SK-N-SH treated with all-trans-retinoic acid at 6 μM for 48 hours (cell line): Measurements from ENCODE around the gene CDC34.

Experiments
- ATAC-seq: fragments of 200-7000 bp; cut with Tn5 transposase; 3 replicates; pipeline ENCODE4 v1.9.1; 2020; ENCODE audit warnings: mild to moderate bottlenecking, moderate library complexity
- ARNTL ChIP-seq: fragments of 450-650 bp; formaldehyde crosslinking; IDR thresholded peaks from 2 replicates; pipeline ENCODE4 v1.5.0; 2020; ENCODE audit warnings: low read depth, mild to moderate bottlenecking, moderate library complexity, borderline replicate concordance
- BACH2 ChIP-seq: fragments of 250-450 bp; sonication (Bioruptor Pico); IDR thresholded peaks from 2 replicates; pipeline ENCODE4 v1.9.0; 2021; ENCODE audit warnings: mild to moderate bottlenecking, borderline replicate concordance
- CREB5 ChIP-seq: fragments of 250-450 bp; sonication (Bioruptor Pico); IDR thresholded peaks from 2 replicates; pipeline ENCODE4 v1.5.1; 2020; ENCODE audit warnings: low read depth, mild to moderate bottlenecking, moderate library complexity
- CSDC2 ChIP-seq: fragments of 250-450 bp; sonication (Bioruptor Pico); IDR thresholded peaks from 2 replicates; pipeline ENCODE4 v1.5.0; 2020; ENCODE audit warnings: mild to moderate bottlenecking, moderate library complexity
- ESRRG ChIP-seq: fragments of 250-450 bp; sonication (Bioruptor Pico); IDR thresholded peaks from 2 replicates; pipeline ENCODE4 v1.6.1; 2021; ENCODE audit warnings: mild to moderate bottlenecking
- ISL1 ChIP-seq: fragments of 250-450 bp; sonication (Bioruptor Pico); IDR thresholded peaks from 2 replicates; pipeline ENCODE4 v2.1.2; 2022; ENCODE audit warnings: mild to moderate bottlenecking, moderate library complexity
- OSR1 ChIP-seq: fragments of 250-450 bp; sonication (Bioruptor Pico); IDR thresholded peaks from 2 replicates; pipeline ENCODE4 v1.8.0; 2022; ENCODE audit warnings: moderate library complexity, mild to moderate bottlenecking, inconsistent platforms
- PATZ1 ChIP-seq: fragments of 250-450 bp; sonication (Bioruptor Pico); IDR thresholded peaks from 2 replicates; pipeline ENCODE4 v1.8.0; 2020; ENCODE audit warnings: mild to moderate bottlenecking, moderate library complexity, borderline replicate concordance
- PPARA ChIP-seq: fragments of 250-450 bp; sonication (Bioruptor Pico); IDR thresholded peaks from 2 replicates; pipeline ENCODE4 v1.5.0; 2020; ENCODE audit warnings: mild to moderate bottlenecking, borderline replicate concordance
- RARB ChIP-seq: fragments of 250-450 bp; sonication (Bioruptor Pico); IDR thresholded peaks from 2 replicates; pipeline ENCODE4 v1.8.0; 2021; ENCODE audit warnings: mild to moderate bottlenecking, moderate library complexity
- SNAI2 ChIP-seq: fragments of 250-450 bp; sonication (Bioruptor Pico); IDR thresholded peaks from 2 replicates; pipeline ENCODE4 v1.5.0; 2020; ENCODE audit warnings: mild to moderate bottlenecking, moderate library complexity
- TCF4 ChIP-seq: fragments of 250-450 bp; sonication (Bioruptor Pico); IDR thresholded peaks from 2 replicates; pipeline ENCODE4 v1.8.0; 2021; ENCODE audit warnings: mild to moderate bottlenecking, moderate library complexity, borderline replicate concordance
- TOX ChIP-seq: fragments of 250-450 bp; sonication (Bioruptor Pico); IDR thresholded peaks from 2 replicates; pipeline ENCODE4 v1.8.0; 2021; ENCODE audit warnings: mild to moderate bottlenecking, moderate library complexity, borderline replicate concordance
- TSHZ2 ChIP-seq: fragments of 250-450 bp; sonication (Bioruptor Pico); IDR thresholded peaks from 2 replicates; pipeline ENCODE4 v1.5.0; 2020; ENCODE audit warnings: mild to moderate bottlenecking, moderate library complexity
- ZC3H10 ChIP-seq: fragments of 250-450 bp; sonication (Bioruptor Pico); IDR thresholded peaks from 2 replicates; pipeline ENCODE4 v1.5.1; 2021; ENCODE audit warnings: mild to moderate bottlenecking, moderate library complexity
- ZFP3 ChIP-seq: fragments of 250-450 bp; sonication (Bioruptor Pico); IDR thresholded peaks from 2 replicates; pipeline ENCODE4 v1.5.0; 2020; ENCODE audit warnings: mild to moderate bottlenecking, moderate library complexity
- ZFP30 ChIP-seq: fragments of 450-650 bp; formaldehyde crosslinking; IDR thresholded peaks from 2 replicates; pipeline ENCODE4 v1.5.0; 2022; ENCODE audit warnings: mild to moderate bottlenecking, moderate library complexity
- ZNF565 ChIP-seq: fragments of 450-650 bp; formaldehyde crosslinking; conservative IDR thresholded peaks from 2 replicates; pipeline ENCODE4 v1.5.0; 2020; ENCODE audit warnings: low read depth, mild to moderate bottlenecking, moderate library complexity
- ZNF70 ChIP-seq: fragments of 450-650 bp; formaldehyde crosslinking; IDR thresholded peaks from 2 replicates; pipeline ENCODE4 v1.5.0; 2020; ENCODE audit warnings: mild to moderate bottlenecking, moderate library complexity
- ZNF8 ChIP-seq: fragments of 450-650 bp; formaldehyde crosslinking; IDR thresholded peaks from 2 replicates; pipeline ENCODE4 v1.5.0; 2020; ENCODE audit warnings: mild to moderate bottlenecking, moderate library complexity
- TF ChIP-seq, protein P1 (sequence below): fragments of 250-450 bp; sonication (Bioruptor Pico); IDR thresholded peaks from 2 replicates; pipeline ENCODE4 v1.5.1; 2021; ENCODE audit warnings: mild to moderate bottlenecking, moderate library complexity
- TF ChIP-seq, protein P2 (sequence below): fragments of 250-450 bp; sonication (Bioruptor Pico); IDR thresholded peaks from 2 replicates; pipeline ENCODE4 v1.8.0; 2021; ENCODE audit warnings: low read depth, mild to moderate bottlenecking, moderate library complexity, borderline replicate concordance

The CDC34 gene

GRCh38 chr19:514166-514663, 17.3 kb upstream of the CDC34 start:
- no peak for TF ChIP-seq ZNF565 (CRISPR knock-in tag)
- TF ChIP-seq, protein P1, sequence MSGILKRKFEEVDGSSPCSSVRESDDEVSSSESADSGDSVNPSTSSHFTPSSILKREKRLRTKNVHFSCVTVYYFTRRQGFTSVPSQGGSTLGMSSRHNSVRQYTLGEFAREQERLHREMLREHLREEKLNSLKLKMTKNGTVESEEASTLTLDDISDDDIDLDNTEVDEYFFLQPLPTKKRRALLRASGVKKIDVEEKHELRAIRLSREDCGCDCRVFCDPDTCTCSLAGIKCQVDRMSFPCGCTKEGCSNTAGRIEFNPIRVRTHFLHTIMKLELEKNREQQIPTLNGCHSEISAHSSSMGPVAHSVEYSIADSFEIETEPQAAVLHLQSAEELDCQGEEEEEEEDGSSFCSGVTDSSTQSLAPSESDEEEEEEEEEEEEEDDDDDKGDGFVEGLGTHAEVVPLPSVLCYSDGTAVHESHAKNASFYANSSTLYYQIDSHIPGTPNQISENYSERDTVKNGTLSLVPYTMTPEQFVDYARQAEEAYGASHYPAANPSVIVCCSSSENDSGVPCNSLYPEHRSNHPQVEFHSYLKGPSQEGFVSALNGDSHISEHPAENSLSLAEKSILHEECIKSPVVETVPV (CRISPR knock-in tag), result no peak
- no peak for TF ChIP-seq ARNTL (CRISPR knock-in tag)
- TF ChIP-seq PATZ1 (CRISPR knock-in tag), result no peak
- no peak for TF ChIP-seq BACH2
- no peak for TF ChIP-seq TCF4 (CRISPR knock-in tag)
- no peak for TF ChIP-seq CSDC2
- TF ChIP-seq SNAI2 (CRISPR knock-in tag), result no peak
- TF ChIP-seq ZFP30 (CRISPR knock-in tag), result no peak
- no peak for TF ChIP-seq ZNF70 (CRISPR knock-in tag)
- no peak for TF ChIP-seq TSHZ2
- TF ChIP-seq OSR1 (CRISPR knock-in tag), result no peak
- no peak for TF ChIP-seq ZFP3 (CRISPR knock-in tag)
- no peak for TF ChIP-seq RARB (CRISPR knock-in tag)
- TF ChIP-seq TOX, result no peak
- TF ChIP-seq CREB5 (CRISPR knock-in tag), result no peak
- no peak for TF ChIP-seq PPARA (CRISPR knock-in tag)
- TF ChIP-seq ZC3H10 (CRISPR knock-in tag), result no peak
- TF ChIP-seq ESRRG (CRISPR knock-in tag), result no peak
- TF ChIP-seq, protein P2, sequence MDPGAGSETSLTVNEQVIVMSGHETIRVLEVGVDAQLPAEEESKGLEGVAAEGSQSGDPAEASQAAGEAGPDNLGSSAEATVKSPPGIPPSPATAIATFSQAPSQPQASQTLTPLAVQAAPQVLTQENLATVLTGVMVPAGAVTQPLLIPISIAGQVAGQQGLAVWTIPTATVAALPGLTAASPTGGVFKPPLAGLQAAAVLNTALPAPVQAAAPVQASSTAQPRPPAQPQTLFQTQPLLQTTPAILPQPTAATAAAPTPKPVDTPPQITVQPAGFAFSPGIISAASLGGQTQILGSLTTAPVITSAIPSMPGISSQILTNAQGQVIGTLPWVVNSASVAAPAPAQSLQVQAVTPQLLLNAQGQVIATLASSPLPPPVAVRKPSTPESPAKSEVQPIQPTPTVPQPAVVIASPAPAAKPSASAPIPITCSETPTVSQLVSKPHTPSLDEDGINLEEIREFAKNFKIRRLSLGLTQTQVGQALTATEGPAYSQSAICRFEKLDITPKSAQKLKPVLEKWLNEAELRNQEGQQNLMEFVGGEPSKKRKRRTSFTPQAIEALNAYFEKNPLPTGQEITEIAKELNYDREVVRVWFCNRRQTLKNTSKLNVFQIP (CRISPR knock-in tag), result no peak
- TF ChIP-seq, all 23 proteins: peak for 0
- no peak for ATAC-seq

GRCh38 chr19:517721-518597, 13.6 kb upstream of the CDC34 start:
- ATAC-seq, result no peak
- no peak for TF ChIP-seq ISL1 (CRISPR knock-in tag)
- no peak for TF ChIP-seq TOX
- TF ChIP-seq TSHZ2, result no peak
- no peak for TF ChIP-seq RARB (CRISPR knock-in tag)
- no peak for TF ChIP-seq ZNF70 (CRISPR knock-in tag)
- TF ChIP-seq CREB5 (CRISPR knock-in tag), result no peak
- no peak for TF ChIP-seq PATZ1 (CRISPR knock-in tag)
- TF ChIP-seq BACH2, result no peak
- no peak for TF ChIP-seq ESRRG (CRISPR knock-in tag)
- TF ChIP-seq PPARA (CRISPR knock-in tag), result no peak
- no peak for TF ChIP-seq ZFP3 (CRISPR knock-in tag)
- TF ChIP-seq OSR1 (CRISPR knock-in tag), result no peak
- TF ChIP-seq ARNTL (CRISPR knock-in tag), result no peak
- no peak for TF ChIP-seq ZNF8 (CRISPR knock-in tag)
- TF ChIP-seq CSDC2, result no peak
